OCI-LY7 (cell line): ENCODE results near the gene LDHD.

Source experiments
- EZH2phosphoT487 ChIP-seq: fragments of 200-600 bp; sonication (generic); IDR thresholded peaks from 2 replicates; pipeline ENCODE4 v1.6.1; 2018; ENCODE audit warnings: low read depth, borderline replicate concordance, mild to moderate bottlenecking, mixed run types, antibody characterized with exemption, low read length, moderate library complexity, mixed read lengths
- TF ChIP-seq, protein P1 (sequence below): fragments of 200-600 bp; sonication (generic); conservative IDR thresholded peaks from 2 replicates; pipeline ENCODE4 v1.5.1; 2014; ENCODE audit warnings: mild to moderate bottlenecking, antibody characterized with exemption, low read length, moderate library complexity, mixed read lengths

- TF ChIP-seq, protein P1, sequence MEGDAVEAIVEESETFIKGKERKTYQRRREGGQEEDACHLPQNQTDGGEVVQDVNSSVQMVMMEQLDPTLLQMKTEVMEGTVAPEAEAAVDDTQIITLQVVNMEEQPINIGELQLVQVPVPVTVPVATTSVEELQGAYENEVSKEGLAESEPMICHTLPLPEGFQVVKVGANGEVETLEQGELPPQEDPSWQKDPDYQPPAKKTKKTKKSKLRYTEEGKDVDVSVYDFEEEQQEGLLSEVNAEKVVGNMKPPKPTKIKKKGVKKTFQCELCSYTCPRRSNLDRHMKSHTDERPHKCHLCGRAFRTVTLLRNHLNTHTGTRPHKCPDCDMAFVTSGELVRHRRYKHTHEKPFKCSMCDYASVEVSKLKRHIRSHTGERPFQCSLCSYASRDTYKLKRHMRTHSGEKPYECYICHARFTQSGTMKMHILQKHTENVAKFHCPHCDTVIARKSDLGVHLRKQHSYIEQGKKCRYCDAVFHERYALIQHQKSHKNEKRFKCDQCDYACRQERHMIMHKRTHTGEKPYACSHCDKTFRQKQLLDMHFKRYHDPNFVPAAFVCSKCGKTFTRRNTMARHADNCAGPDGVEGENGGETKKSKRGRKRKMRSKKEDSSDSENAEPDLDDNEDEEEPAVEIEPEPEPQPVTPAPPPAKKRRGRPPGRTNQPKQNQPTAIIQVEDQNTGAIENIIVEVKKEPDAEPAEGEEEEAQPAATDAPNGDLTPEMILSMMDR, result no peak; the same call in 1 of the 2 replicates
- no peak for TF ChIP-seq EZH2phosphoT487
Measured at GRCh38 chr16:75062135-75062975, 54.2 kb downstream of the LDHD start.
